ENCODE measurements around the gene CS.
"Not testable (repeated sequence)": the region's sequence is repeated elsewhere in the genome, so short reads cannot be mapped to it uniquely, and the experiment has no call there.

CS gene

GRCh38 chr12:56299853-56300643, at the start of gene CS:
Gene CS (minus strand): TSS chr12:56300330. CDS start chr12:56300201, 129 bp downstream.
- DNase-seq (ENCODE audit: low spot score): peak; percentile 99

GRCh38 chr12:56348776-56349175, 48.6 kb upstream of the CS start:
- DNase-seq (ENCODE audit: low spot score): no peak

GRCh38 chr12:56347255-56347654, 47.1 kb upstream of the CS start:
- DNase-seq (ENCODE audit: low spot score): not testable (repeated sequence)

- peak; percentile 25 for DNase-seq (ENCODE audit: low spot score)
These were observed 46.5 kb upstream of the CS start for GRCh38 chr12:56346675-56347074.

GRCh38 chr12:56342290-56342689, 42.2 kb upstream of the CS start:
- DNase-seq (ENCODE audit: low spot score): not testable (repeated sequence)

GRCh38 chr12:56341616-56342015, 41.5 kb upstream of the CS start:
- DNase-seq (ENCODE audit: low spot score): no peak

GRCh38 chr12:56339158-56339422, 39.0 kb upstream of the CS start:
- no peak for DNase-seq (ENCODE audit: low spot score)

- DNase-seq (ENCODE audit: low spot score): peak; percentile 95
These were observed 38.4 kb upstream of the CS start, which contains the start of gene IL23A for GRCh38 chr12:56338308-56339157. Gene IL23A (plus strand): TSS chr12:56338884. CDS start chr12:56339045, 161 bp downstream.

GRCh38 chr12:56337753-56338251, 37.7 kb upstream of the CS start:
- no peak for DNase-seq (ENCODE audit: low spot score)

- DNase-seq (ENCODE audit: low spot score): no peak
These were observed 36.4 kb upstream of the CS start for GRCh38 chr12:56336361-56337167.

- not testable (repeated sequence) for DNase-seq (ENCODE audit: low spot score)
These were observed 35.4 kb upstream of the CS start for GRCh38 chr12:56335527-56335926.

- DNase-seq (ENCODE audit: low spot score): no peak
These were observed 34.3 kb upstream of the CS start for GRCh38 chr12:56334490-56334793.

- peak; percentile 97 for DNase-seq (ENCODE audit: low spot score)
These were observed 33.8 kb upstream of the CS start, which contains the start of gene PAN2 for GRCh38 chr12:56333679-56334489. Gene PAN2 (minus strand): TSS chr12:56334000. CDS start chr12:56333094, 906 bp downstream.

GRCh38 chr12:56333197-56333678, 33.1 kb upstream of the CS start:
- no peak for DNase-seq (ENCODE audit: low spot score)

- no peak for DNase-seq (ENCODE audit: low spot score)
These were observed 32.5 kb upstream of the CS start for GRCh38 chr12:56332512-56333196.

GRCh38 chr12:56330936-56331490, 30.9 kb upstream of the CS start:
- no peak for DNase-seq (ENCODE audit: low spot score)

- DNase-seq (ENCODE audit: low spot score): no peak
These were observed 26.4 kb upstream of the CS start for GRCh38 chr12:56326533-56326932.

- no peak for DNase-seq (ENCODE audit: low spot score)
These were observed 26.0 kb upstream of the CS start for GRCh38 chr12:56326126-56326525.

GRCh38 chr12:56324206-56324605, 24.1 kb upstream of the CS start:
- DNase-seq (ENCODE audit: low spot score): no peak

GRCh38 chr12:56321610-56322009, 21.5 kb upstream of the CS start:
- DNase-seq (ENCODE audit: low spot score): not testable (repeated sequence)

Measured in CD4-positive, alpha-beta T cell treated with Interleukin-2 at 100 ng/mL for 4 hours (primary cell).